Spleen (tissue), 11 donors: Measurements from ENCODE around the gene MRPS34. TPM values are rescaled to one million over a fixed set of nuclear protein-coding genes. Genes with fewer than 3 reads are reported as not detected.

ENCODE experiments used
- DNase-seq: peaks from one replicate; pipeline ENCODE4 v3.0.0-alpha.2; 2020
- H3K27ac ChIP-seq, 8 donors: fragments of 200-600 bp; sonication (generic) in 7 of 8; 1 replicate in 4 of 8; 2 replicates in 4 of 8; pipeline versions ENCODE4 v1.5.0 to v1.8.0; 2016 to 2021; ENCODE audit warnings: inconsistent platforms in 4 of 8, mild to moderate bottlenecking in 4 of 8, moderate library complexity in 1 of 8
- H3K27me3 ChIP-seq, 7 donors: fragments of 200-600 bp; sonication (generic) in 6 of 7; replicated peaks in 1 of 7; 1 replicate in 4 of 7; 2 replicates in 3 of 7; pipeline versions ENCODE4 v1.5.0 to v1.8.0; 2016 to 2021; ENCODE audit warnings: inconsistent platforms in 3 of 7, mild to moderate bottlenecking in 1 of 7
- H3K36me3 ChIP-seq, 6 donors: fragments of 200-600 bp; sonication (generic) in 5 of 6; 1 replicate in 4 of 6; 2 replicates in 2 of 6; pipeline versions ENCODE4 v1.5.0 to v1.8.0; 2016 to 2021; ENCODE audit warnings: inconsistent platforms in 2 of 6
- H3K4me1 ChIP-seq, 6 donors: fragments of 200-600 bp; sonication (generic) in 5 of 6; 1 replicate in 3 of 6; 2 replicates in 3 of 6; pipeline versions ENCODE4 v1.5.0 to v1.8.0; 2016 to 2021; ENCODE audit warnings: inconsistent platforms in 3 of 6
- H3K4me3 ChIP-seq, 8 donors: fragments of 200-600 bp; sonication (generic) in 7 of 8; 1 replicate in 4 of 8; 2 replicates in 4 of 8; pipeline versions ENCODE4 v1.5.0 to v1.8.0; 2016 to 2021; ENCODE audit warnings: inconsistent platforms in 4 of 8, mild to moderate bottlenecking in 4 of 8, moderate library complexity in 2 of 8
- H3K9me3 ChIP-seq, 8 donors: fragments of 200-600 bp; sonication (generic) in 7 of 8; 1 replicate in 4 of 8; 2 replicates in 4 of 8; pipeline versions ENCODE4 v1.5.0 to v1.8.0; 2016 to 2021; ENCODE audit warnings: inconsistent platforms in 4 of 8
- CTCF ChIP-seq, 11 experiments: fragments of 200-600 bp in 7 of 11; fragments of 450-650 bp in 4 of 11; sonication (generic) in 4 of 11; IDR thresholded peaks in 8 of 11; conservative IDR thresholded peaks in 3 of 11; 1 replicate in 7 of 11; 2 replicates in 4 of 11; pipeline versions ENCODE4 v1.4.0 to v1.8.0; 2016 to 2021; ENCODE audit warnings: antibody characterized with exemption in 11 of 11, inconsistent platforms in 4 of 11, mild to moderate bottlenecking in 1 of 11
- POLR2A ChIP-seq, 3 donors: fragments of 450-650 bp; IDR thresholded peaks; one replicate each; pipeline ENCODE4 v1.5.1; 2017; ENCODE audit warnings: antibody characterized with exemption in 3 of 3, mild to moderate bottlenecking in 1 of 3
- POLR2AphosphoS5 ChIP-seq, 3 donors: sonication (generic); formaldehyde crosslinking; IDR thresholded peaks; one replicate each; pipeline ENCODE4 v1.5.1; 2017; ENCODE audit warnings: antibody characterized with exemption in 3 of 3
- WGBS, 5 donors: extraction: QIAGEN DNeasy Blood & Tissue Kit in 3 of 5; methylation state at CpG; one replicate each; pipeline versions ENCODE4 v1.1.5 to v1.1.7; 2013 to 2018; 5-methylcytosine and 5-hydroxymethylcytosine counted together
- intact Hi-C: fragments of 100-400 bp; cut with DNase I; formaldehyde crosslinking; loops from one replicate; pipeline ENCODE4 v1.15.0; 2023; ENCODE audit warnings: low total_unique reads
- polyA plus RNA-seq, 3 donors: library from polyadenylated mRNA; stranded (reverse); fragments of 200-250 nt; gene quantifications; one replicate each; pipeline ENCODE4 v1.2.1, GENCODE V29; 2013
- total RNA-seq, 7 donors: library from RNA; depleted of rRNA in 3 of 7; stranded (reverse); fragments of >200 nt in 3 of 7; fragmentation: NEBNext Ultra II Directional in 4 of 7; extraction: Animal tissue kit (Norgen Biotek cat#: 25700) in 4 of 7; gene quantifications; one replicate each; pipeline versions ENCODE4 v1.1.0 to v1.2.1, GENCODE V29; 2016 to 2021
- donor health status: healthy with polysubstance abuse.
- donor health status: DM: no; HTN: no; CAD: no; lungs with moderate emphysema.
- donor health status: DM: no; HTN: no; CAD: no.
- donor health status: Bipolar disorder and iron deficiency.
- donor health status: healthy.
- donor health status: DM: no; HTN: no; CAD: no.
- donor health status: DM: yes; HTN: yes; CAD: no.

MRPS34 gene
- total and polyA plus RNA-seq, 10 donors, result 49.9 to 157 (median 63.8) TPM

GRCh38 chr16:1749152-1750117 lies 23.5 kb downstream of the MRPS34 start:
- Histone ChIP-seq H3K4me1 (no peaks in the 10 kb centered on the region), H3K27ac (no peak overlapping the region), H3K4me3 (no peak overlapping the region), H3K27me3 (no peaks in the 10 kb centered on the region), H3K9me3 (no peaks in the 10 kb centered on the region), H3K36me3 (peaks cover 3 to 100% (median 90%) of the 10 kb centered on the region in 6 donors)
- peak; percentile 52 for DNase-seq
- TF ChIP-seq CTCF (IDR thresholded peaks at IDR 0.05 in 8 of 11, conservative IDR thresholded peaks at IDR 0.05 in 3 of 11) (no peak), POLR2AphosphoS5 (IDR thresholded peaks at IDR 0.05) (peak in 1 of 3 donors; percentile 35)
- WGBS, 5 donors, result 92 to 98% (median 95%) methylated on average over 24 to 29 of the region's 29 CpGs
- intact Hi-C loops, result no loop called here

- no peaks in the 10 kb centered on the region for H3K9me3 ChIP-seq
- H3K36me3 ChIP-seq, result peaks cover 3 to 100% (median 94%) of the 10 kb centered on the region in 6 donors
- no peak overlapping the region for H3K27ac ChIP-seq
- intact Hi-C loops, result no loop called here
- 89 to 95% (median 94%) methylated on average over 6 to 11 of the region's 11 CpGs for WGBS, 5 donors
- H3K27me3 ChIP-seq, result no peaks in the 10 kb centered on the region
- H3K4me1 ChIP-seq, result no peaks in the 10 kb centered on the region
- no peak overlapping the region for H3K4me3 ChIP-seq
- no peak for DNase-seq
- TF ChIP-seq POLR2AphosphoS5 (IDR thresholded peaks at IDR 0.05) (no peak), POLR2A (IDR thresholded peaks at IDR 0.05) (no peak), CTCF (IDR thresholded peaks at IDR 0.05 in 8 of 11, conservative IDR thresholded peaks at IDR 0.05 in 3 of 11) (no peak)
Observed at GRCh38 chr16:1747934-1748333, 25.0 kb downstream of the MRPS34 start.

- Histone ChIP-seq H3K27ac (no peak overlapping the region), H3K27me3 (no peaks in the 10 kb centered on the region), H3K9me3 (no peaks in the 10 kb centered on the region), H3K36me3 (peaks cover 3 to 100% (median 85%) of the 10 kb centered on the region in 6 donors), H3K4me1 (no peaks in the 10 kb centered on the region), H3K4me3 (no peak overlapping the region)
- intact Hi-C loops, result no loop called here
- TF ChIP-seq POLR2A (IDR thresholded peaks at IDR 0.05), result no peak
- TF ChIP-seq CTCF (IDR thresholded peaks at IDR 0.05 in 8 of 11, conservative IDR thresholded peaks at IDR 0.05 in 3 of 11), result no peak
- no peak for TF ChIP-seq POLR2AphosphoS5 (IDR thresholded peaks at IDR 0.05)
- 89 to 96% (median 96%) methylated on average over 28 to 31 of the region's 31 CpGs for WGBS, 5 donors
- DNase-seq, result no peak
Observed at GRCh38 chr16:1746693-1747195, 26.2 kb downstream of the MRPS34 start.
